ENCODE results near the gene MON1A. TPM values are rescaled to one million over a fixed set of nuclear protein-coding genes. Genes with fewer than 3 reads are reported as not detected.

The MON1A gene
- total and polyA plus RNA-seq, 7 experiments from 2014 or later = 4.6 to 24.5 (median 10.6) TPM

GRCh38 chr3:49865198-49865784 is 64.3 kb downstream of the MON1A start:
- Histone ChIP-seq H3K9me3 (ENCODE audit: control insufficient read depth in 2 of 3, low read length in 3 of 3) (no peaks in the 10 kb centered on the region), H3K36me3 (ENCODE audit: control insufficient read depth in 2 of 3, insufficient read depth in 3 of 3, low read length in 3 of 3) (no peaks in the 10 kb centered on the region), H3K4me1 (ENCODE audit: control insufficient read depth in 2 of 2, insufficient read depth in 2 of 2, low read length in 2 of 2) (no peaks in the 10 kb centered on the region), H3K27me3 (ENCODE audit: control insufficient read depth in 2 of 2, insufficient read depth in 2 of 2, low read length in 2 of 2) (peaks cover 9 to 16% of the 10 kb centered on the region in 2 donors), H3K27ac (ENCODE audit: low read depth, low read length) (no peak overlapping the region), H3K4me3 (ENCODE audit: low read length) (no peak overlapping the region)
- CTCF ChIA-PET = interaction anchor here (0.7 kb wide), 1 partner anchor 91 kb away, joined by 3 read pairs; no protein-coding TSS in a partner anchor
- ATAC-seq (no peak), DNase-seq (no peak)
- peaks cover 28 to 51% (median 37%) of the 10 kb centered on the region in 5 donors for H3K27me3 Mint-ChIP-seq
- H3K4me3 Mint-ChIP-seq = no peak overlapping the region
- H3K9me3 Mint-ChIP-seq = no peaks in the 10 kb centered on the region
- intact Hi-C loops (cut with micrococcal nuclease) = no loop called here
- POLR2A ChIA-PET = no interaction called here
- H3K36me3 Mint-ChIP-seq = no peaks in the 10 kb centered on the region
- no peak overlapping the region for H3K27ac Mint-ChIP-seq
- peaks cover 0 to 6% (median 0%) of the 10 kb centered on the region in 7 donors for H3K4me1 Mint-ChIP-seq

GRCh38 chr3:49864505-49864904 is 65.1 kb downstream of the MON1A start:
- POLR2A ChIA-PET = interaction anchor here (0.7 kb wide), 1 partner anchor 191 kb away, joined by 3 read pairs; no protein-coding TSS in a partner anchor
- Mint-ChIP-seq H3K36me3 (no peaks in the 10 kb centered on the region), H3K4me3 (no peak overlapping the region), H3K27ac (no peak overlapping the region), H3K27me3 (peaks cover 27 to 46% (median 37%) of the 10 kb centered on the region in 5 donors), H3K9me3 (no peaks in the 10 kb centered on the region), H3K4me1 (peaks cover 0 to 6% (median 0%) of the 10 kb centered on the region in 7 donors)
- Histone ChIP-seq H3K27me3 (ENCODE audit: control insufficient read depth in 2 of 2, insufficient read depth in 2 of 2, low read length in 2 of 2) (peaks cover 6 to 16% of the 10 kb centered on the region in 2 donors), H3K4me1 (ENCODE audit: control insufficient read depth in 2 of 2, insufficient read depth in 2 of 2, low read length in 2 of 2) (no peaks in the 10 kb centered on the region), H3K27ac (ENCODE audit: low read depth, low read length) (no peak overlapping the region), H3K9me3 (ENCODE audit: control insufficient read depth in 2 of 3, low read length in 3 of 3) (no peaks in the 10 kb centered on the region), H3K36me3 (ENCODE audit: control insufficient read depth in 2 of 3, insufficient read depth in 3 of 3, low read length in 3 of 3) (no peaks in the 10 kb centered on the region), H3K4me3 (ENCODE audit: low read length) (no peak overlapping the region)
- no peak for DNase-seq
- intact Hi-C loops (cut with micrococcal nuclease) = no loop called here
- no peak for ATAC-seq
- CTCF ChIA-PET = no interaction called here

- no peaks in the 10 kb centered on the region for H3K36me3 ChIP-seq (ENCODE audit: control insufficient read depth in 2 of 3, insufficient read depth in 3 of 3, low read length in 3 of 3)
Observed at GRCh38 chr3:49859576-49860305, 69.9 kb downstream of the MON1A start.

More at GRCh38 chr3:49859576-49860305, 69.9 kb downstream of the MON1A start:
- ChIA-PET CTCF (no interaction called here), POLR2A (no interaction called here)
- Mint-ChIP-seq H3K36me3 (no peaks in the 10 kb centered on the region), H3K4me3 (no peak overlapping the region), H3K27ac (no peak overlapping the region), H3K9me3 (no peaks in the 10 kb centered on the region), H3K4me1 (peaks cover 4 to 15% (median 13%) of the 10 kb centered on the region in 7 donors), H3K27me3 (peaks cover 5 to 10% (median 9%) of the 10 kb centered on the region in 5 donors)
- intact Hi-C loops (cut with micrococcal nuclease) = loop anchor here (5.0 kb wide), 3 partner anchors 137 to 1557 kb away; partner anchors contain the start of genes BSN (in 1 of the 2), GMPPB (in 1 of the 2) and NME6 (in 1 of the 2)
- no peak overlapping the region for H3K27ac ChIP-seq (ENCODE audit: low read depth, low read length)
- H3K9me3 ChIP-seq (ENCODE audit: control insufficient read depth in 2 of 3, low read length in 3 of 3) = no peaks in the 10 kb centered on the region
- peaks cover 10 to 11% of the 10 kb centered on the region in 2 donors for H3K4me1 ChIP-seq (ENCODE audit: control insufficient read depth in 2 of 2, insufficient read depth in 2 of 2, low read length in 2 of 2)
- no peak overlapping the region for H3K4me3 ChIP-seq (ENCODE audit: low read length)
- H3K27me3 ChIP-seq (ENCODE audit: control insufficient read depth in 2 of 2, insufficient read depth in 2 of 2, low read length in 2 of 2) = no peaks in the 10 kb centered on the region
- DNase-seq (no peak), ATAC-seq (no peak)

Other genes starting within 250 kb of the MON1A start
- gene MST1, start 240.3 kb downstream of the MON1A start, total RNA-seq = 10 to 100 TPM in 3 of 5 experiments, 1 to 10 TPM in 2; 7.9 to 12.8 (median 10.0) TPM
- gene MST1, start 240.3 kb downstream of the MON1A start, polyA plus RNA-seq = 1 to 10 TPM in 1 of 2 donors, under 1 TPM in 1; 0.90 to 1.0 TPM
- 10 to 100 TPM; 34.5 to 77.2 (median 50.7) TPM for gene RNF123, start 240.3 kb downstream of the MON1A start, total RNA-seq
- 10 to 100 TPM in 1 of 2 donors, 1 to 10 TPM in 1; 8.3 to 19.7 TPM for gene RNF123, start 240.3 kb downstream of the MON1A start, polyA plus RNA-seq
- gene AMIGO3, start 210.1 kb downstream of the MON1A start, total RNA-seq = 1 to 10 TPM in 1 of 5 experiments, under 1 TPM in 2, not detected in 2; 0.16 to 1.8 (median 0.24) TPM
- gene AMIGO3, start 210.1 kb downstream of the MON1A start, polyA plus RNA-seq = under 1 TPM in 1 of 2 donors, not detected in 1; 0.58 TPM
- 10 to 100 TPM; 38.3 to 60.4 (median 43.9) TPM for gene GMPPB, start 205.9 kb downstream of the MON1A start, total RNA-seq
- gene GMPPB, start 205.9 kb downstream of the MON1A start, polyA plus RNA-seq = 10 to 100 TPM; 14.9 to 18.1 TPM
- gene IP6K1, start 143.3 kb downstream of the MON1A start, total RNA-seq = 10 to 100 TPM; 41.8 to 57.0 (median 47.3) TPM
- 10 to 100 TPM; 18.4 to 36.3 TPM for gene IP6K1, start 143.3 kb downstream of the MON1A start, polyA plus RNA-seq
- gene CDHR4, start 129.9 kb downstream of the MON1A start, total RNA-seq = under 1 TPM in 3 of 5 experiments, not detected in 2; 0.29 to 0.62 (median 0.44) TPM
- not detected for gene CDHR4, start 129.9 kb downstream of the MON1A start, polyA plus RNA-seq
- gene INKA1, start 126.5 kb downstream of the MON1A start, total RNA-seq = 1 to 10 TPM in 3 of 5 experiments, under 1 TPM in 2; 0.65 to 2.2 (median 1.8) TPM
- 1 to 10 TPM in 1 of 2 donors, under 1 TPM in 1; 0.69 to 1.6 TPM for gene INKA1, start 126.5 kb downstream of the MON1A start, polyA plus RNA-seq
- gene UBA7, start 115.9 kb downstream of the MON1A start, total RNA-seq = 100 to 1,000 TPM; 273 to 318 (median 287) TPM
- 10 to 100 TPM; 31.6 to 48.4 TPM for gene UBA7, start 115.9 kb downstream of the MON1A start, polyA plus RNA-seq
- 10 to 100 TPM in 1 of 5 experiments, 1 to 10 TPM in 4; 4.1 to 22.5 (median 5.7) TPM for gene TRAIP, start 73.2 kb downstream of the MON1A start, total RNA-seq
- 1 to 10 TPM; 2.7 to 3.8 TPM for gene TRAIP, start 73.2 kb downstream of the MON1A start, polyA plus RNA-seq
- gene CAMKV, start 59.9 kb downstream of the MON1A start, total RNA-seq = not detected
- gene CAMKV, start 59.9 kb downstream of the MON1A start, polyA plus RNA-seq = not detected
- 1 to 10 TPM in 3 of 5 experiments, under 1 TPM in 2; 0.39 to 5.8 (median 1.2) TPM for gene MST1R, start 25.9 kb downstream of the MON1A start, total RNA-seq
- gene MST1R, start 25.9 kb downstream of the MON1A start, polyA plus RNA-seq = under 1 TPM; 0.66 to 0.80 TPM
- 100 to 1,000 TPM; 103 to 208 (median 153) TPM for gene RBM6, start 10.3 kb upstream of the MON1A start, total RNA-seq
- gene RBM6, start 10.3 kb upstream of the MON1A start, polyA plus RNA-seq = 10 to 100 TPM; 29.6 to 70.1 TPM
- gene RBM5, start 159.1 kb upstream of the MON1A start, total RNA-seq = 100 to 1,000 TPM; 223 to 420 (median 342) TPM
- gene RBM5, start 159.1 kb upstream of the MON1A start, polyA plus RNA-seq = 10 to 100 TPM; 45.6 to 63.1 TPM
- gene SEMA3F, start 225.5 kb upstream of the MON1A start, total RNA-seq = 1 to 10 TPM in 1 of 5 experiments, under 1 TPM in 2, not detected in 2; 0.34 to 1.1 (median 0.69) TPM
- not detected for gene SEMA3F, start 225.5 kb upstream of the MON1A start, polyA plus RNA-seq

All from naive thymus-derived CD4-positive, alpha-beta T cell (primary cell).